ENCODE results near the gene GPR83.
"Not testable (repeated sequence)": the region's sequence is repeated elsewhere in the genome, so short reads cannot be mapped to it uniquely, and the experiment has no call there.

Gene GPR83

GRCh38 chr11:94379613-94380012 is 21.6 kb downstream of the GPR83 start:
- Histone ChIP-seq H3K4me3 (no peak overlapping the region), H3K4me1 (no peaks in the 10 kb centered on the region), H3K9ac (no peak overlapping the region), H3K9me3 (no peaks in the 10 kb centered on the region), H4K20me1 (no peaks in the 10 kb centered on the region), H3K27me3 (no peaks in the 10 kb centered on the region), H3K4me2 (no peak overlapping the region), H3K36me3 (no peaks in the 10 kb centered on the region), H3K27ac (no peak overlapping the region)
- TF ChIP-seq Cebpa-rat (IDR thresholded peaks at IDR 0.05), result no peak

- Histone ChIP-seq H3K4me1 (no peaks in the 10 kb centered on the region), H3K27ac (no peak overlapping the region), H3K9me3 (no peaks in the 10 kb centered on the region), H3K27me3 (no peaks in the 10 kb centered on the region), H3K4me2 (no peak overlapping the region), H4K20me1 (no peaks in the 10 kb centered on the region), H3K4me3 (no peak overlapping the region), H3K9ac (no peak overlapping the region), H3K36me3 (no peaks in the 10 kb centered on the region)
- no peak for TF ChIP-seq Cebpa-rat (IDR thresholded peaks at IDR 0.05)
These were observed 24.4 kb downstream of the GPR83 start for GRCh38 chr11:94376841-94377240.

- not testable (repeated sequence) for H3K4me1 ChIP-seq, H3K27ac ChIP-seq, H4K20me1 ChIP-seq, H3K4me2 ChIP-seq, H3K36me3 ChIP-seq, H3K27me3 ChIP-seq, H3K9ac ChIP-seq, H3K4me3 ChIP-seq
- peaks cover 13% of the 10 kb centered on the region for H3K9me3 ChIP-seq
These were observed 30.6 kb downstream of the GPR83 start for GRCh38 chr11:94370576-94370975.

GRCh38 chr11:94350850-94351563 is 50.2 kb downstream of the GPR83 start:
- H3K4me1 ChIP-seq, H3K36me3 ChIP-seq, H3K27me3 ChIP-seq, H3K9ac ChIP-seq, H3K9me3 ChIP-seq, H3K27ac ChIP-seq, H3K4me2 ChIP-seq, H3K4me3 ChIP-seq, H4K20me1 ChIP-seq: not testable (repeated sequence)

- H3K4me3 ChIP-seq, H3K27me3 ChIP-seq, H3K4me1 ChIP-seq, H4K20me1 ChIP-seq, H3K4me2 ChIP-seq, H3K36me3 ChIP-seq, H3K9ac ChIP-seq, H3K27ac ChIP-seq, H3K9me3 ChIP-seq: not testable (repeated sequence)
These were observed 54.9 kb downstream of the GPR83 start for GRCh38 chr11:94346311-94346710.

GRCh38 chr11:94343495-94343894 is 57.7 kb downstream of the GPR83 start:
- no peaks in the 10 kb centered on the region for H3K36me3 ChIP-seq
- no peak overlapping the region for H3K4me3 ChIP-seq
- H4K20me1 ChIP-seq, result no peaks in the 10 kb centered on the region
- H3K9me3 ChIP-seq, result peaks cover 10% of the 10 kb centered on the region; the same call in 1 of the 2 replicates
- no peak overlapping the region for H3K4me2 ChIP-seq
- no peak for TF ChIP-seq Cebpa-rat (IDR thresholded peaks at IDR 0.05)
- H3K9ac ChIP-seq, result no peak overlapping the region
- no peaks in the 10 kb centered on the region for H3K27me3 ChIP-seq
- no peak overlapping the region for H3K27ac ChIP-seq
- H3K4me1 ChIP-seq, result no peaks in the 10 kb centered on the region

- Histone ChIP-seq H3K27me3 (no peaks in the 10 kb centered on the region), H4K20me1 (no peaks in the 10 kb centered on the region), H3K9me3 (peaks cover 10% of the 10 kb centered on the region; the same call in 1 of the 2 replicates), H3K36me3 (no peaks in the 10 kb centered on the region), H3K4me1 (no peaks in the 10 kb centered on the region), H3K4me2 (no peak overlapping the region), H3K27ac (no peak overlapping the region), H3K9ac (no peak overlapping the region), H3K4me3 (no peak overlapping the region)
- no peak for TF ChIP-seq Cebpa-rat (IDR thresholded peaks at IDR 0.05)
These were observed 59.0 kb downstream of the GPR83 start for GRCh38 chr11:94342250-94342649.

GRCh38 chr11:94338651-94339050 is 62.6 kb downstream of the GPR83 start:
- no peak overlapping the region for H3K27ac ChIP-seq
- H3K4me3 ChIP-seq, result no peak overlapping the region
- H3K36me3 ChIP-seq, result no peaks in the 10 kb centered on the region
- no peak overlapping the region for H3K9ac ChIP-seq
- no peaks in the 10 kb centered on the region for H4K20me1 ChIP-seq
- no peak overlapping the region for H3K4me2 ChIP-seq
- no peaks in the 10 kb centered on the region for H3K4me1 ChIP-seq
- no peaks in the 10 kb centered on the region for H3K27me3 ChIP-seq
- no peak for TF ChIP-seq Cebpa-rat (IDR thresholded peaks at IDR 0.05)
- 0 out of 2 replicates have a peak, but pooled peaks cover 3% of the 10 kb centered on the region for H3K9me3 ChIP-seq

- Histone ChIP-seq H3K4me2 (no peak overlapping the region), H3K4me1 (no peaks in the 10 kb centered on the region), H3K36me3 (no peaks in the 10 kb centered on the region), H4K20me1 (no peaks in the 10 kb centered on the region), H3K27me3 (no peaks in the 10 kb centered on the region), H3K4me3 (no peak overlapping the region), H3K9ac (no peak overlapping the region), H3K27ac (no peak overlapping the region), H3K9me3 (0 out of 2 replicates have a peak, but pooled peaks cover 3% of the 10 kb centered on the region)
- no peak for TF ChIP-seq Cebpa-rat (IDR thresholded peaks at IDR 0.05)
These were observed 65.2 kb downstream of the GPR83 start for GRCh38 chr11:94336033-94336432.

GRCh38 chr11:94332814-94333213 is 68.4 kb downstream of the GPR83 start:
- Histone ChIP-seq H3K36me3 (no peaks in the 10 kb centered on the region), H3K9ac (no peak overlapping the region), H4K20me1 (no peaks in the 10 kb centered on the region), H3K4me2 (no peak overlapping the region), H3K4me3 (no peak overlapping the region), H3K27ac (no peak overlapping the region), H3K4me1 (no peaks in the 10 kb centered on the region), H3K27me3 (no peaks in the 10 kb centered on the region), H3K9me3 (no peaks in the 10 kb centered on the region)
- no peak for TF ChIP-seq Cebpa-rat (IDR thresholded peaks at IDR 0.05)

- H3K27ac ChIP-seq, result no peak overlapping the region
- no peaks in the 10 kb centered on the region for H4K20me1 ChIP-seq
- H3K9ac ChIP-seq, result no peak overlapping the region
- no peaks in the 10 kb centered on the region for H3K27me3 ChIP-seq
- H3K4me2 ChIP-seq, result no peak overlapping the region
- no peak for TF ChIP-seq Cebpa-rat (IDR thresholded peaks at IDR 0.05)
- no peaks in the 10 kb centered on the region for H3K4me1 ChIP-seq
- H3K36me3 ChIP-seq, result no peaks in the 10 kb centered on the region
- no peak overlapping the region for H3K4me3 ChIP-seq
- no peaks in the 10 kb centered on the region for H3K9me3 ChIP-seq
These were observed 70.4 kb downstream of the GPR83 start for GRCh38 chr11:94330789-94331188.

Measured in BLaER1 (cell line).